T-helper 17 cell (primary cell): ENCODE data around the gene KIF17. TPM values are rescaled to one million over a fixed set of nuclear protein-coding genes. Genes with fewer than 3 reads are reported as not detected.
A peak's percentile ranks its signal among the peaks of the same experiment; 100 is the strongest.

Experiments used
- ATAC-seq: fragments of 150-1000 bp; cut with Tn5 transposase; 2 replicates; pipeline ENCODE4 v1.10.0; 2021; ENCODE audit warnings: mild to moderate bottlenecking, moderate library complexity
- DNase-seq, 3 donors: peaks; one replicate each; pipeline versions ENCODE4 v3.0.0 to v3.0.0-alpha.2; 2020 to 2021
- H3K9me3 ChIP-seq: one replicate; pipeline ENCODE4 v1.7.0; 2013; ENCODE audit warnings: low read length, mild to moderate bottlenecking; ENCODE audit not compliant: control insufficient read depth, poor library complexity, severe bottlenecking
- H3K27ac Mint-ChIP-seq: one replicate; pipeline ENCODE4 v1.8.0; 2022; ENCODE audit warnings: mild to moderate bottlenecking, moderate library complexity, mixed read lengths
- H3K27me3 Mint-ChIP-seq: one replicate; pipeline ENCODE4 v1.8.0; 2022; ENCODE audit warnings: mixed read lengths
- H3K36me3 Mint-ChIP-seq: one replicate; pipeline ENCODE4 v1.8.0; 2022; ENCODE audit warnings: low read depth, mixed read lengths
- H3K4me1 Mint-ChIP-seq: one replicate; pipeline ENCODE4 v1.8.0; 2022; ENCODE audit warnings: mild to moderate bottlenecking, mixed read lengths
- H3K4me3 Mint-ChIP-seq: one replicate; pipeline ENCODE4 v1.8.0; 2022; ENCODE audit warnings: mild to moderate bottlenecking, moderate library complexity, mixed read lengths
- total RNA-seq, 4 donors: library from RNA in 2 of 4; stranded (reverse) in 2 of 4; gene quantifications; one replicate each; pipeline ENCODE4 v1.2.3 and lab custom pipeline; 2022 to 2026

The KIF17 gene
- total RNA-seq, 2 donors from 2014 or later = 0.42 TPM; not detected in 1

DNA sequence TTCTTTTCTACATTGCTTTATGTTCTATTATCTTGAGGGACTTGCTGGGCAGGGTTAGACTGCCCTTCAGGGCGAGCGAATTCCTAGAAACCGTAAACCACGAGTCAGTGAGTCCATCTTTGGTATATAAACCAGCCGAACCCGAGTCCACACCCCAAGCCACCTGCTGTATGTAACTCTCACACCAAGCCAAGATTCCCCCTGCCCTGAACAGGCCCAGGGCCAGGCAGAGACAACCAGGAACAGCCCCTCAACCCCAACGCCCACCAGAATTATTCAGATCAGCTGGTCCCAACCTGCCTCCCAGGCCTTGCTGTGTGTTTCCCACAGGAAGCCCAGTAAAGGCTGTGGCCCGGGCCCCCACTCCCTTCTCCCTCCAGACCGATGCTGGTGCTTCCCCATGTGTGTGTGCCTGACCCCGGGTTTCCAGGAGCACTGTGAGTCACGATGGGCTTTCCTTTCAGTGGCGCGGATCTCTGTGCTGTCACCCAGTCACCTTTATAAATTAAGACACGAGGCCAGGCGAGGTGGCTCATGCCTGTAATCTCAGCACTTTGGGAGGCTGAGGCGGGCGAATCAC, 17.1 kb downstream of the KIF17 start:
- ATAC-seq (no peak), DNase-seq (no peak)
- Mint-ChIP-seq H3K4me1 (peaks cover 8% of the 10 kb centered on the region), H3K36me3 (peaks cover 3% of the 10 kb centered on the region), H3K27ac (no peak overlapping the region), H3K4me3 (no peak overlapping the region), H3K27me3 (no peaks in the 10 kb centered on the region)
- H3K9me3 ChIP-seq = no peaks in the 10 kb centered on the region

DNA sequence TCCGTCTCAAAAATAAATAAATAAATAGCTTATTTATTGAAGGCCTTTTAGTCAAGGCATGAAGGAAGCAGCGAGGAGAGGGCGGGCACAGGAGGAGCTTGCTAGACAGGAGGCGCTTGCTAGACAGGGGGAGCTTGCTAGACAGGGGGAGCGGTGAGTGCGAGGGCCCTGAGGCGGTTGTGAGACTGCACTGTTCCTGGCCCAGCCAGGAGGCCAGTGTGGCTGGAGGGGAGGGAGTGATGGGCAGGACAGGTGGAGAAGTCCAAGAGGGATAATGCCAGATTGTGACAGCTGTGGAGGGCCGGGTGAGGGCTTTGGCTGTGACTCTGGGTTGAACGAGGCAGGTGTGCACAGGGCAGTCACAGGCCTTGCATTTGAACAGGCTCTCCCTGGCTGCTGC, 18.2 kb downstream of the KIF17 start:
- Mint-ChIP-seq H3K27me3 (no peaks in the 10 kb centered on the region), H3K36me3 (peaks cover 3% of the 10 kb centered on the region), H3K4me3 (no peak overlapping the region), H3K4me1 (peaks cover 8% of the 10 kb centered on the region), H3K27ac (no peak overlapping the region)
- H3K9me3 ChIP-seq = no peaks in the 10 kb centered on the region
- DNase-seq (no peak), ATAC-seq (no peak)

DNA sequence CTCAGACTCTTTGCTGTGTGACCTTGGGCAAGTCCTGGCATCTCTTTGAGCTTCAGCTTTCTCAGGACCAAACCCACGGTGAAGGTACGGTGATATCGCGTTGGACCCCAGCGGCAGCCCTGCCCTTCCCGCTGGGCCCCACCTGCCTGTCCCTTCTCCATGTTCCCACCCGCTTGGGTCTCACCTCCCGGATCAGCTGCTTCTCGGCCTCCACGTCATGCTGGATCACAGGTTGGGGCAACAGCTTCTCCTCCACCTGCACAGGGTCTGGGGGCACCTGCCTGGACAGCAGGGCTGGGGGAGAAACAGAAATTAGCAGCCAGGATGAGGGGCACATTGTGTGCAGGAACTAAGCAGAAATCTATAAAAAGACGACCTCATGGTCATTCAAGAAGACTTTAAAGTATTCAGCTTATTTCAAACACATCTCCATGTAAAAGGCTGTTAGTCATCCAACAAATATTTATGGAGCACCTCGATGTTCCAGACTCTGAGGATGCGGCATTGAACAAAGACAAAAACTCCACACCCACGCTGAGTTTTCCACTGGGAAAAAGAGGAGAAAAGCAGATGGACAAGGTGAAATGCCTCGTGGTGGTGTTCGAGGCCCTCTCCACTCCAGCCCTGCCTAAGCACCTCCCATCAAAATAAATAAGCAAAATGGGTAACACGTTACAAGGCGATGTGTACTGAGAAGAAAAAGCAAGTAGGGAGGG, 19.5 kb downstream of the KIF17 start:
- Mint-ChIP-seq H3K4me3 (peak overlapping the region; percentile 31), H3K27ac (no peak overlapping the region), H3K27me3 (no peaks in the 10 kb centered on the region), H3K36me3 (peaks cover 3% of the 10 kb centered on the region), H3K4me1 (peaks cover 8% of the 10 kb centered on the region)
- no peak for DNase-seq
- no peaks in the 10 kb centered on the region for H3K9me3 ChIP-seq
- no peak for ATAC-seq

DNA sequence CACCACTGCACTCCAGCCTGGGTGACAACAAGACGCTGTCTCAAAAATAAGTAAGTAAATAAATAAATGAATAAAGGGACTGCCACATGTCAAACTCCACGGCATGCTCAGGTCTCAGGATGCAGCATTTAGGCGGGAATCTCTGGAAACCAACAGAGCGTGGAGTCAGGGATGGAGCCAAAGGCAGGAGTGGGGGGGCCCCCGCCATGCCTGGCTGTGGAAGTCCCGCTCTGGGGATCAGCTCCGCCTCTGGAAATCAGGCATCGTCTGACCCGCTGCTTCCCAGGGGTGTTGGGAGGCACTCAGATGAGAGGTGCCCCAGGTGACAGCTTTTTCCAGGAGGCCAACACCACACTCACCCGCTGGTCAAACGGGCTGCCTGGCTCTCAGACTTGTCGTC, 20.2 kb downstream of the KIF17 start:
- no peak overlapping the region for H3K27ac Mint-ChIP-seq
- H3K4me1 Mint-ChIP-seq = peaks cover 8% of the 10 kb centered on the region
- H3K4me3 Mint-ChIP-seq = no peak overlapping the region
- DNase-seq (no peak), ATAC-seq (no peak)
- no peaks in the 10 kb centered on the region for H3K36me3 Mint-ChIP-seq
- no peaks in the 10 kb centered on the region for H3K9me3 ChIP-seq
- H3K27me3 Mint-ChIP-seq = no peaks in the 10 kb centered on the region

DNA sequence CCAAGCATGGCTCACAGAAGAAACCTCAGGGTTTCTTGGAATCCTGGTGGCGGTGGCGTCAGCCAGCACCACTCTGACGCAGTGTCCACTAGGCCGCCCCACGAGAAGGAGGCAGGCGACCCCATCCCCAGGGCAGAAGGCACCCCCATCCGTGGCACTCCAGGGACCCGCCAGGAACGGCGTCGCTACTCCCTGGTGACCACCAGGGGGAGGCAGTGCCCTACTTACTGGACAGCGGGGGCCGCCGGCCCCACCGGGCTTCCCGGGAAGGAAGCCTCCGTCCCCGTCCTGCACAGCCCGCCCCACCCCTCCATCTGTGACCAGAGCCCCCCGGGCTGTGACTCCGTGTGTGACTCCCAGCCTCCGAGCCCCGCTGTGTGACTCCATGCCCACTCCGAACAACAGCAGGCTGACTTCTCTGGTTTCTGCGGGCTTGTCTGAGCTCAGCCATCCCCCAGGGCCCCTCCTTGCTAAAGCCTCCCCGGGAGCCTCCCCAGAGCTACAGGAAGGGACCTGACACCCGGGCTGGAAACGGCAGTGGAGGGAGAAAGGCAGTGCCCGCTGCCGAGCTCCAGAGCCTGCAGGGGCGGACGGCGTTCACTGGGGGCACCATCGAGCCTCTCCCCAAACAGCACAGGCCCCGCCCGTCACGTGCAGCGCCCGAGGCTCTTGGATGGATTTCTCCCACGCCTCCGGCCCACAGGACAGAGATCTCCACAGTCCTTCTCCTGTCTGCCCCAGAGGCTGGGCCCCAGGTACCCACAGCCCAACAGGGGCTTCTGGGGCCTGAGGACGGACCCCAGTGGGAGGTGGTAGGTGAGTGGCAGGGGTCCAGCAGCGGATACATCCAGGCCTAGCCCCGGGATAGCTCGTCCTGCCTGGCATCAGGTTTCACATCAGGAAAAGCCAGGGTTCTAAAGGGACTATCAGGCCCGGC, 21.1 kb downstream of the KIF17 start:
- H3K36me3 Mint-ChIP-seq = no peaks in the 10 kb centered on the region
- peaks cover 8% of the 10 kb centered on the region for H3K4me1 Mint-ChIP-seq
- H3K27me3 Mint-ChIP-seq = no peaks in the 10 kb centered on the region
- peak; percentile 96 for ATAC-seq
- peak; percentile 52 to 57 (median 54) for DNase-seq
- H3K4me3 Mint-ChIP-seq = peak overlapping the region; percentile 93
- peak overlapping the region; percentile 60 for H3K27ac Mint-ChIP-seq
- H3K9me3 ChIP-seq = no peaks in the 10 kb centered on the region

DNA sequence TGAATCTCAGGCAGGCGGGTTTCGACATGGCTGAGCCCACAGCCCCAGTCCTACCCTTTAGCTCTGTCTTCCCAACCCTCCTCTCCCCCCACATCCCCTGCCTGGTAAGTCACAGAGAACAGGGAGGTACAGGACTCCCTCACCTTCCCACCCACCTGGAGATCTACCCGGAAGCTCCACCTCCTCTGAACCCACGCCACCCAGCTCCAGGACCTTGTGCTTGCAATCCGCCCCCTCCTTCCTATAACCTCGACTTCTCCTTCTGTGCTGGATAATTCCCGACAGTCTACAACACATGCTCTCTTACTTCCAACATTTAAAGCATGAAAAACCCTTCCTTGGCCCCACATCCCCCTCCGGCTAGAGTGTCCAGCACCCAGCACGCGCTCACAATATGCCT, 22.3 kb downstream of the KIF17 start:
- DNase-seq = no peak
- ATAC-seq = no peak
- H3K9me3 ChIP-seq = no peaks in the 10 kb centered on the region

DNA sequence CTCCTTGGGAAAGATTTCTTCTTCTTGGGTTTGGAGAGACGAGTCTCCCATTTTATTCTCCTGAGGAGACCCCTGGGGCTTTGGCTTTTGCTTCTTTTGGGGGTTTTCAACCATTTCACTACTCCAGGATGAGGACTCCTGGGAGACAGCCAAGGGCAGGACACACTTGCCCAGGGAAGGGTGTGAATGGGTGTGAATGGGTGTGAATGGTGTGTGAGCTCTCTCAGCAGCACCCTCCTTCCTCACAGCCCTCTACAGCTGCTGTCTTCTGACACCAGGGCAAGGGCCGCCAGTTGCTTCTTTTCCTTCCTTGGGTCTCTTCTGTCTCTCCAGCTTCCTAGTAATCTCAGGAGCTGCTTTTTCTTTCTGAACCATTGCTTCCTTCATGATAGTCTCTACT, 24.2 kb downstream of the KIF17 start:
- Mint-ChIP-seq H3K4me1 (peaks cover 8% of the 10 kb centered on the region), H3K36me3 (no peaks in the 10 kb centered on the region), H3K4me3 (no peak overlapping the region), H3K27me3 (no peaks in the 10 kb centered on the region), H3K27ac (no peak overlapping the region)
- ATAC-seq = no peak
- H3K9me3 ChIP-seq = no peaks in the 10 kb centered on the region
- DNase-seq = no peak

More for the DNA sequence above, 22.3 kb downstream of the KIF17 start:
- Mint-ChIP-seq H3K27ac (no peak overlapping the region), H3K4me3 (peak overlapping the region; percentile 93), H3K27me3 (no peaks in the 10 kb centered on the region), H3K4me1 (peaks cover 8% of the 10 kb centered on the region), H3K36me3 (no peaks in the 10 kb centered on the region)

DNA sequence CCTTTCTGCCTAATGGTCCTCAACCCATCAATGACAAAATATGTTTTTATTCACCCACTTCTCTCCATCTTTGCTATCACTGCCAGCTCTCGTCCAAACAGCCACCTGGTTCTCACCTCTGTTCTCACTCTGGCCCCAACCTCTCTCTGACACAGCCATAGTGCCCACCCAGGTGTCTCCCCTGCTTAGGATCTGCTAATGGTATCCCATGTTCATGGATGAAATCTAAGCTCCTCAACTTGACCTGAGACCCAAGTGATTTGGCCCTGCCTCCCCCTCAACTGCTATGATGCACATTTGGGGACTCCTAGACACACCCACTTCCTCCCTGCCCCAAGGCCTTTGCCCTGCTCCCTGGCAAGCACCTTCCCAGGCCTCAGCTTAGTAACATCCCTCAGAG, 25.9 kb downstream of the KIF17 start:
- Mint-ChIP-seq H3K27me3 (no peaks in the 10 kb centered on the region), H3K27ac (peak overlapping the region; percentile 83), H3K36me3 (no peaks in the 10 kb centered on the region), H3K4me3 (peak overlapping the region; percentile 31), H3K4me1 (peaks cover 7% of the 10 kb centered on the region)
- no peak for DNase-seq
- no peaks in the 10 kb centered on the region for H3K9me3 ChIP-seq
- ATAC-seq = no peak

DNA sequence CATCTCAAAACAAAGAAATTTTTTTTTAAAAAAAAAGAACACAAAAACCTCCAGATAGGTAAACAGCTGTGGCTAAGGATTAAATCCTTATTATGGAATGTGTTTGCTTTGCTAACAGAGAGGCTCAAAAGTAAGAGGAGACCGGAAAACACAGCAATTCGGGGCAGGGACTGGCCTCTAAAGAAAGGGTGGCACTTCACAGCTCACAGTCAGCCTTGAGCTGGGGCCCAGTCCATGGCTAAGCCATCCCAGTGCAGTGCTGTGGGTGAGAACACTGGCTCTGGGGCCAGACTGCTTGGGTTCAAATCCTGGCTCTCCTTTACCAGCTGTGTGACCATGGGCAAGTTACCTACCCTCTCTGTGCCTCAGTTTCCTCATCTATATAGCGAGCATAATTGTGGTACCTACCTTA, 28.2 kb downstream of the KIF17 start:
- no peak for ATAC-seq
- no peaks in the 10 kb centered on the region for H3K36me3 Mint-ChIP-seq
- H3K9me3 ChIP-seq = no peaks in the 10 kb centered on the region
- no peak overlapping the region for H3K4me3 Mint-ChIP-seq
- no peak overlapping the region for H3K27ac Mint-ChIP-seq
- peaks cover 6% of the 10 kb centered on the region for H3K4me1 Mint-ChIP-seq
- peaks cover 15% of the 10 kb centered on the region for H3K27me3 Mint-ChIP-seq
- no peak for DNase-seq

DNA sequence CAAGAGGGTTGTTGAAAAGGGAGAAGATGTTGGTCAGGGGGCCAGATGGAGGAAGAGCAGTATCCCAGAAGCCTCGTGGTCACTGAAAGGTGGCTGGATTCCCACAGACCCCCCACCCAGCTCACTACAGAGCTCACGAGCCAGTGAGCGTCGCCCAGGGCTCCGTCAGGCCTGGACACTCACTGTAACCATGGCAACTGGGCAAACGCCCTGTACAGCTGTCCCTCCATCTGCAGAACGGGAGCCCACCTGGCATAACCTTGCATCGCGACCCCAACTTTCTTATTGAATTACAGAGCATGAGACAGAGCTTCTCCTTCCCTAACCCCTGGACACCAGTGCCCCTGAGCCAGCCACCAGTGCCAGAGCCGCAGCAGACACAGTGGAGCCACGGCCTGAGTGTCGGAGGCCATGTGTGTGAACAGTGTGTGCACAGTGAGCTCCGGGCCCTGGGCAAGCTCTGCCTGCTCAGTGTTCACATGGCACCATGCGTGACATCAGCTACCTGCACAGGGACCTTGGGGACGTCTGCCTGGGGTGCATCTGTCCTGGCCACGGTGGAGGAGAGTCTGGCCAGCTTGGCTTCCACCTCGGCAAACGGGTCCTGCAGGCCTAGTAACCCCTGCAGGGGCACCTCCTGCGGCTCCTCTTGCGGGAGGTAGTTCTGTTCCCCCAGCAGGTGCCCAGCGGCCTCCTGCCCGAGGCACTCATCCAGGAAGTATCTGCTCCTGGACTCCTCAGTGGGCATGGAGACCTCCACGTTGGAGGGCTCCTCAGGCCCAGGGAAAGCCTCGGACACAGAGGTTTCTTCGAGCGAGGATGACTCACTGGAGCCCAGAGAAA, 30.7 kb downstream of the KIF17 start:
- peaks cover 30% of the 10 kb centered on the region for H3K27me3 Mint-ChIP-seq
- H3K9me3 ChIP-seq = no peaks in the 10 kb centered on the region
- DNase-seq (no peak), ATAC-seq (no peak)
- H3K4me1 Mint-ChIP-seq = peaks cover 8% of the 10 kb centered on the region
- no peaks in the 10 kb centered on the region for H3K36me3 Mint-ChIP-seq
- no peak overlapping the region for H3K27ac Mint-ChIP-seq
- H3K4me3 Mint-ChIP-seq = no peak overlapping the region

DNA sequence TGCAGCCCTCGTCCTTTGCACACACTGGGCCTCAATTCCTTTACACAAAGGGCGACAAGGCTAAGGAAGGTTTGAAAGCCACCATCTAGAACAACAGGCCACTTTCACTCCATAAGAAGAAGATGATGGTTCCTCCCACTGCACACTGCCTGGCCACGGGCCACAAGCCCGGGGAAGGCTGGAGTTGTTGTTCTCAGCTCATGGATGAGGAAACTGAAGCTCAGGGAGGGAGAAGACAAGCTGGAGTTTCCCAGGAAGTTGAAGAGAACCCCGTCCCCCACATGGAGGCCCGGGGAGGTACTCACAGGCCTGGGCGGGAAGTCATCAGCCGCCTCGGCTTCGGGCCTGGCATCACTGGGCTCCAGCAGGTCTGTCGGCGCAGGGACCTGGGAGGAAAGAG, 32.1 kb downstream of the KIF17 start:
- Mint-ChIP-seq H3K27ac (no peak overlapping the region), H3K4me1 (peaks cover 8% of the 10 kb centered on the region), H3K27me3 (peaks cover 36% of the 10 kb centered on the region), H3K36me3 (no peaks in the 10 kb centered on the region), H3K4me3 (peak overlapping the region; percentile 41)
- no peaks in the 10 kb centered on the region for H3K9me3 ChIP-seq
- ATAC-seq = no peak
- no peak for DNase-seq

DNA sequence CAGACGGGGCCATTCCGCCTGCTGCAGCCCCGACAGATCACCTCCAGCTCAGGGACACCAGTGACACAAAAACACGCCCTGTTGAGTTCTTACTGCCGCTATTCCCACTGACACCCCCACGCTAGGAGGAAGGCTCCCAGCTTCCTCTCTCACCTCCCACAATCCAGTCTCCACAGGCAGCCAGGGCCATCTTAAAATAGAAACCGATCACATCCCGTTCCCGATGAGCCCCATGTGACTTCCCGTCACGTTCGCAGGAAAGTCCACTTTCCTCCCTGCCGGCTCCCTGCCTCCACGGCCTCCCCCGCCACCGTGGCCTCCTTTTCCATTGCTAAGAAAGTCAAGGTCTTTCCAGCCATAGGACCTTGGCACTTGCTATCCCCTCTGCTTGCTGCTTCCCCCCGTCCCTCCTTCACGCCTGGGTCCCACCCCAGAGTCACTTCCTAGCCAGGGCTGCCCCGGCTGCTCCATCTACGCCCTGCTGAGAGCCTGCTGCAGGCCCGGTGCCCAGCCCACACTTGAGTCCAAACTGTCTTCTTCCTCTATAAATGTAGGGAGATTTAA, 32.6 kb downstream of the KIF17 start:
- peaks cover 8% of the 10 kb centered on the region for H3K4me1 Mint-ChIP-seq
- no peaks in the 10 kb centered on the region for H3K9me3 ChIP-seq
- no peak overlapping the region for H3K27ac Mint-ChIP-seq
- H3K36me3 Mint-ChIP-seq = no peaks in the 10 kb centered on the region
- peaks cover 40% of the 10 kb centered on the region for H3K27me3 Mint-ChIP-seq
- peak overlapping the region; percentile 41 for H3K4me3 Mint-ChIP-seq
- ATAC-seq (no peak), DNase-seq (no peak)
